DOHH2 (cell line): ENCODE results near the gene KHDRBS2.

Source experiments
- H3F3A ChIP-seq: fragments of 200-600 bp; sonication (generic), shearing (Covaris generic); 2 replicates; pipeline ENCODE4 v1.6.0; 2016; ENCODE audit warnings: antibody characterized with exemption, mild to moderate bottlenecking; ENCODE audit not compliant: control insufficient read depth, insufficient read depth
- H3K27ac ChIP-seq: fragments of 200-600 bp; sonication (generic); 2 replicates; pipeline ENCODE4 v1.5.1; 2014; ENCODE audit warnings: low read depth, mild to moderate bottlenecking, low read length, moderate library complexity
- H3K27me3 ChIP-seq: fragments of 200-600 bp; sonication (generic); 2 replicates; pipeline ENCODE4 v1.6.1; 2014; ENCODE audit warnings: mild to moderate bottlenecking, low read length, mixed read lengths; ENCODE audit not compliant: control insufficient read depth
- H3K36me3 ChIP-seq: fragments of 200-600 bp; sonication (generic); 2 replicates; pipeline ENCODE4 v1.6.1; 2014; ENCODE audit warnings: mild to moderate bottlenecking, low read length, moderate library complexity, mixed read lengths; ENCODE audit not compliant: control insufficient read depth
- H3K4me1 ChIP-seq: fragments of 200-600 bp; sonication (generic); 2 replicates; pipeline ENCODE4 v1.6.1; 2014; ENCODE audit warnings: mild to moderate bottlenecking, low read length, mixed read lengths; ENCODE audit not compliant: control insufficient read depth
- H3K4me2 ChIP-seq: fragments of 200-600 bp; sonication (generic); 2 replicates; pipeline ENCODE4 v1.6.0; 2014; ENCODE audit warnings: mild to moderate bottlenecking, low read length, moderate library complexity
- H3K4me3 ChIP-seq: fragments of 200-600 bp; sonication (generic); 2 replicates; pipeline ENCODE4 v1.5.1; 2014; ENCODE audit warnings: mild to moderate bottlenecking, low read length, mixed read lengths
- H3K79me2 ChIP-seq: fragments of 200-600 bp; sonication (generic); 2 replicates; pipeline ENCODE4 v1.6.1; 2014; ENCODE audit warnings: mild to moderate bottlenecking, low read length, mixed read lengths; ENCODE audit not compliant: control insufficient read depth
- H3K9me2 ChIP-seq: fragments of 200-600 bp; sonication (generic); replicated peaks from 2 replicates; pipeline ENCODE4 v1.6.1; 2014; ENCODE audit warnings: mild to moderate bottlenecking, low read length, mixed read lengths; ENCODE audit not compliant: control insufficient read depth
- H3K9me3 ChIP-seq: fragments of 200-600 bp; sonication (generic); 2 replicates; pipeline ENCODE4 v1.6.1; 2014; ENCODE audit warnings: antibody characterized with exemption, low read length, mixed read lengths; ENCODE audit not compliant: control insufficient read depth, insufficient read depth
- H4K20me1 ChIP-seq: fragments of 200-600 bp; sonication (generic); 2 replicates; pipeline ENCODE4 v1.6.0; 2014; ENCODE audit warnings: low read depth, mild to moderate bottlenecking, antibody characterized with exemption, low read length, moderate library complexity; ENCODE audit not compliant: control insufficient read depth, insufficient read depth
- EZH2phosphoT487 ChIP-seq: fragments of 200-600 bp; sonication (generic); IDR thresholded peaks from 2 replicates; pipeline ENCODE4 v1.6.1; 2017; ENCODE audit warnings: borderline replicate concordance, mild to moderate bottlenecking, antibody characterized with exemption, low read length, moderate library complexity, mixed read lengths
- TF ChIP-seq, protein P1 (sequence below): fragments of 200-600 bp; sonication (generic); IDR thresholded peaks from one replicate; pipeline ENCODE4 v1.5.1; 2014; ENCODE audit warnings: antibody characterized with exemption, mild to moderate bottlenecking, low read depth, low read length; ENCODE audit not compliant: poor library complexity, severe bottlenecking

KHDRBS2 gene

DNA sequence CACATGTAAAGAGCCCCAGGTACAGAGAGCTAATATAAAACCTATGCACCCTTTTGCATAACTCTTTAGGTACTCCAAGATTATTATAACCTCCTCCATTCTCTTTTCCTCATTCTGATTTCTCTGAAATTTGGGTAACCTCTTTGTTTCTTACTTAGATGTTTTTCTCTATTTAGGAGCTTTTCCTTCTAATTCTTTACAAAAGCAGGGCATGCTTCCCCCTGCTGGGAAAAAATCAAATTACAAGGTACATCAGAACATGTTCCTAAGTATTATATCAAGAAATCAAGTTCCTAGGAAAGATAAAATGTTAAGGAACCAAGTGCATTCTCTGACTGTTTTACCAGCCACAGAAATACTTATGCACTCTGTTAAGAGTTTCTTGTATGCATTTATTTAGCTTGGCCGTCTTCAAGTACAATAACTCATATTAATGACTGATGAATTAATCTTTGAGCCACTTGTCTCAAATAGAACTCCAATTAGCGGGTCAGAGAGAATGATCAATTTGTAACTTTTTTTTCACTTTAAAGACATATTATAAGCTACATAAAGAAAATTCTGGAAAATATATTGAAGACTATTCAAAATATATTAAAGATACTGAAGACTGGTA is 2.1 kb downstream of the KHDRBS2 start:
- H3K4me3 ChIP-seq: no peak overlapping the region
- H3K4me1 ChIP-seq: peaks cover 7% of the 10 kb centered on the region
- H3K79me2 ChIP-seq: no peaks in the 10 kb centered on the region
- TF ChIP-seq, protein P1, sequence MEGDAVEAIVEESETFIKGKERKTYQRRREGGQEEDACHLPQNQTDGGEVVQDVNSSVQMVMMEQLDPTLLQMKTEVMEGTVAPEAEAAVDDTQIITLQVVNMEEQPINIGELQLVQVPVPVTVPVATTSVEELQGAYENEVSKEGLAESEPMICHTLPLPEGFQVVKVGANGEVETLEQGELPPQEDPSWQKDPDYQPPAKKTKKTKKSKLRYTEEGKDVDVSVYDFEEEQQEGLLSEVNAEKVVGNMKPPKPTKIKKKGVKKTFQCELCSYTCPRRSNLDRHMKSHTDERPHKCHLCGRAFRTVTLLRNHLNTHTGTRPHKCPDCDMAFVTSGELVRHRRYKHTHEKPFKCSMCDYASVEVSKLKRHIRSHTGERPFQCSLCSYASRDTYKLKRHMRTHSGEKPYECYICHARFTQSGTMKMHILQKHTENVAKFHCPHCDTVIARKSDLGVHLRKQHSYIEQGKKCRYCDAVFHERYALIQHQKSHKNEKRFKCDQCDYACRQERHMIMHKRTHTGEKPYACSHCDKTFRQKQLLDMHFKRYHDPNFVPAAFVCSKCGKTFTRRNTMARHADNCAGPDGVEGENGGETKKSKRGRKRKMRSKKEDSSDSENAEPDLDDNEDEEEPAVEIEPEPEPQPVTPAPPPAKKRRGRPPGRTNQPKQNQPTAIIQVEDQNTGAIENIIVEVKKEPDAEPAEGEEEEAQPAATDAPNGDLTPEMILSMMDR: peak; percentile 77
- TF ChIP-seq EZH2phosphoT487: no peak
- no peak overlapping the region for H3K4me2 ChIP-seq
- no peaks in the 10 kb centered on the region for H4K20me1 ChIP-seq
- H3F3A ChIP-seq: no peaks in the 10 kb centered on the region
- H3K36me3 ChIP-seq: no peaks in the 10 kb centered on the region
- H3K27me3 ChIP-seq: no peaks in the 10 kb centered on the region
- no peaks in the 10 kb centered on the region for H3K9me2 ChIP-seq
- no peaks in the 10 kb centered on the region for H3K9me3 ChIP-seq
- H3K27ac ChIP-seq: no peak overlapping the region

DNA sequence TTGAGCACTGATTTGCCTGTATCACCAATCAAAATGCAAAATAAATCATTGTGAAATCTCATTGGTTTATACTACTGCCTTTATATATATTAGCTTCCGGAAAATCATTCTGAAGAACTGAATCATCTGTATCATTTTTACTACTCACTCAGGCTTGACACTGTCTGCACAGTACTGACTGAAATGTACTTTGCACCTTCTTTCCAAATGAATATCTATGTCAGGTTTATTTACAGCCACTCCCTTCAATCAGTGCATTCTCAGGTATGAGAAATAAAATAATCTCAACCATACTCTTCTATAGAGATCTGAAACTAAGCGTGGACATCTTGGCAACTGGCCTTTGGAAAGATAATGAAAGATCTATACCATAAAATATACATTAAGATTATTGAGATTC is 2.7 kb downstream of the KHDRBS2 start:
- H3K4me3 ChIP-seq: no peak overlapping the region
- H3K9me2 ChIP-seq: no peaks in the 10 kb centered on the region
- no peaks in the 10 kb centered on the region for H3K27me3 ChIP-seq
- no peaks in the 10 kb centered on the region for H3K36me3 ChIP-seq
- no peak overlapping the region for H3K27ac ChIP-seq
- no peaks in the 10 kb centered on the region for H4K20me1 ChIP-seq
- TF ChIP-seq, protein P1: no peak
- no peak for TF ChIP-seq EZH2phosphoT487
- peaks cover 7% of the 10 kb centered on the region for H3K4me1 ChIP-seq
- H3K4me2 ChIP-seq: no peak overlapping the region
- H3K9me3 ChIP-seq: no peaks in the 10 kb centered on the region
- H3F3A ChIP-seq: no peaks in the 10 kb centered on the region
- no peaks in the 10 kb centered on the region for H3K79me2 ChIP-seq

DNA sequence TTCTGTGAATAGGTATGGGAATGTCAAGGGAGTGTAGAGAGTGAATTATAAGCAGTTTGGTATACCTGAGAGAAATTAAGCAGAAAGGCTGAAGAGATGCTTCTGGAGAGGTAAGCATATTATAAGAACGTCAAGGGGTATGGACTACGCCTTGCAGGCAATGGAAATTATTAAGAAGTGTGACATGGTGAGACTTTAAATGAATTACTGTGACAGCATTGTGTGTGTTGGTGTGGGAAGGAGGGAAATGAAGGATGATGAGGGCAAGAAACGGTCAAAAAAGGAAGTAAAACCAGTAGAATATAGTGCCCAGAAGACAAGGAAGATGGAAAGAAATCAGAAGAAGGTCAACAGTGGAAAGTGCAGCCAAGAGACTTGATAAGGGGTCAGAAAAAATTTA is 5.9 kb downstream of the KHDRBS2 start:
- H3K4me1 ChIP-seq: peaks cover 6% of the 10 kb centered on the region
- no peak overlapping the region for H3K4me3 ChIP-seq
- no peaks in the 10 kb centered on the region for H3K79me2 ChIP-seq
- H3K27ac ChIP-seq: no peak overlapping the region
- H3K9me2 ChIP-seq: no peaks in the 10 kb centered on the region
- H4K20me1 ChIP-seq: no peaks in the 10 kb centered on the region
- no peaks in the 10 kb centered on the region for H3K9me3 ChIP-seq
- no peaks in the 10 kb centered on the region for H3F3A ChIP-seq
- no peaks in the 10 kb centered on the region for H3K27me3 ChIP-seq
- TF ChIP-seq, protein P1: no peak
- no peak for TF ChIP-seq EZH2phosphoT487
- no peaks in the 10 kb centered on the region for H3K36me3 ChIP-seq
- H3K4me2 ChIP-seq: no peak overlapping the region
